Stimulated activated CD4-positive, alpha-beta T cell treated with anti-CD3 and anti-CD28 coated beads, Interleukin-4, amount 100 ng/mL, for 48 hours (primary cell): ENCODE results near the gene KLK5.
"Not testable (repeated sequence)": the region's sequence is repeated elsewhere in the genome, so short reads cannot be mapped to it uniquely, and the experiment has no call there.

ENCODE experiments used
- DNase-seq, 2 donors: peaks; one replicate each; pipeline ENCODE4 v3.0.0-alpha.2; 2020; ENCODE audit warnings: low read depth in 2 of 2

KLK5 gene

GRCh38 chr19:50921426-50922316 lies 31.2 kb downstream of the KLK5 start:
- DNase-seq: no peak

DNA sequence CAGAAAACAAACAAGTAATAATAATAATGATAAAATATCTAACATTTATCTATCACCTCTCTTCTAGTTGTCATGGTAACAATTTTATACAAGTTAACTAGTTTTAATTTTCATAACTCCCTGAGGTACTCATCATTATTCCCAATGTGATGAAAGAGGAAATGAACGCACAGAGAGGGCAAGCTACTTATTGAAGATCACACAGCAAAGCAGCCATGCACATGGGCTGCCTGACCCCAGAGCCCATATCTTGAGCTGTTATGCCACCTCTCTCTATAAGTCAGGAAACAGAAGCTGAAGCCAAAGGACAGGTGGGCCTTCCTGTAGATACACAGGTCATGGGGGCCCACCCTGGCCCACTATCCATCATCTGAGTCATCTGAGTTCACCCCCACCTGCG lies 36.8 kb downstream of the KLK5 start:
- DNase-seq: no peak

- peak; percentile 11 to 29 for DNase-seq
Observed at GRCh38 chr19:50912727-50913716, 39.8 kb downstream of the KLK5 start.

DNA sequence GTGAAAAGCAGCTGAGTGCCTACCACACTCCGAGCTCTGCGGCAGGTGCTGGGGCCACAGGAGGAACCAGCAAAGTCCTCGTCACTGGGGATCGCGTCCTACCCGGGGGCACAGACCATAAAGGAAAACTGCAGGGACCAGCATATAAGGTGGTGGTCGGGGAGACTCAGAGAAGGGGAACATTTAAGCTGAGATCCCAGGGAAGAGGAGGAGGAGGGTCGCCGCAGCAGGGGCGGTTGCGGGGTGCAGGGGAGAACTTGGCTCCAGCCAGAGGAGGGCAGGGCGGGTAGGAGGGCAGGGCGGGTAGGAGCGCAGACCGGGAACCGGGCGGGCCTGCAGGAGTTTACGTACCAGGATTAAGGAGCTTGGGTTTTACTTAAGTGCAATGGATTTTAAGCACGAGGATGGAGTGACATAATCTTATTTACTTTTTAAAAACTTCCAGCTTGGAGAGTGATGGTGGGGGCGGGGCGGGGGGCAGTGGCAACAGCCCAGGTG lies 40.7 kb downstream of the KLK5 start:
- no peak for DNase-seq

DNA sequence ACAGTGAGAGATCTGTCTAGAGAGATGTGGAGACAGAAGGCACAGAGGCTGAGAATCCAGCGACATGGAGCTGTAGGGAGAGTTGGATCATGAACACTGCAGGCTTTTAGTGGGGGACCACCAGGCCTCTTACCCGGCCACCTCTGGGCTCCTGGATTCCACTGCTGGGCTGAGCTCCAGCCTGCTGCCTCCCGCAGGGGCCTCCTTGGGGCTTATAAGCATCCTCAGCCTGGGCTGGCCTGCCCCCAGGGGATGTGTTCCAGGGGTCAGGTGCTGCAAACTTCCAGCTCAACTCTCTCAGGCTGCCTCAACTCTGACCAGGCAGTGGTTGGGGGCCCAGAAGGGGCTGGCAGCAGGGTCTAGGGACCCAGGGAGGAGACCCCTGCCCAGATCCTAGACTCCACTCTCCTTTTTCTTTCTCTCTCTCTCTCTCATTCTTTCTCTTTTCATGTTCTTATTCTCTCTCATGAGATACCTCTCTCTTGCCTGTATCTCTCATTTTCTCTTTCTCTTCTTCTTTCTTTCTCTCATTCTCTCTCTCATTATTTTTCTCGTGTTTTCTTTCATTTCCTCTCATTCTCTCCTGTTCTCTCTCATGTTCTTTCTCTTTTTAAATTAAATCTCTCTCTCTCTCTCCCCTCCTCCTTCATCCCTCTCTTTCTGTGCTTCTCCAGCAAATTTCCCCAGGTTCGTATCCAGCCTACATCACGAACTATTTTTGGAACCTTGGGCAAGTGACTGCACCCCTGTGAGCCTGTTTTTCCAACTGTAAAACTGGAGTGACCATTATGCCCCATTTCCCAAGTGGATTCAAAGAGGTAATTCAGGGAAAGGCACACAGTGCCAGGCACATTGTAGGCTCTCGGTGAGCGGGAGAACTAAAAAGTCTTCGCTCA lies 41.4 kb downstream of the KLK5 start, which contains the start of gene KLK4:
Gene KLK4 (minus strand): TSS at position 190 of the 896 bp plus-strand sequence. CDS start 657 bp downstream, outside the sequence.
- DNase-seq: no peak

- DNase-seq: no peak
Observed at GRCh38 chr19:50910722-50911121, 42.1 kb downstream of the KLK5 start.

DNA sequence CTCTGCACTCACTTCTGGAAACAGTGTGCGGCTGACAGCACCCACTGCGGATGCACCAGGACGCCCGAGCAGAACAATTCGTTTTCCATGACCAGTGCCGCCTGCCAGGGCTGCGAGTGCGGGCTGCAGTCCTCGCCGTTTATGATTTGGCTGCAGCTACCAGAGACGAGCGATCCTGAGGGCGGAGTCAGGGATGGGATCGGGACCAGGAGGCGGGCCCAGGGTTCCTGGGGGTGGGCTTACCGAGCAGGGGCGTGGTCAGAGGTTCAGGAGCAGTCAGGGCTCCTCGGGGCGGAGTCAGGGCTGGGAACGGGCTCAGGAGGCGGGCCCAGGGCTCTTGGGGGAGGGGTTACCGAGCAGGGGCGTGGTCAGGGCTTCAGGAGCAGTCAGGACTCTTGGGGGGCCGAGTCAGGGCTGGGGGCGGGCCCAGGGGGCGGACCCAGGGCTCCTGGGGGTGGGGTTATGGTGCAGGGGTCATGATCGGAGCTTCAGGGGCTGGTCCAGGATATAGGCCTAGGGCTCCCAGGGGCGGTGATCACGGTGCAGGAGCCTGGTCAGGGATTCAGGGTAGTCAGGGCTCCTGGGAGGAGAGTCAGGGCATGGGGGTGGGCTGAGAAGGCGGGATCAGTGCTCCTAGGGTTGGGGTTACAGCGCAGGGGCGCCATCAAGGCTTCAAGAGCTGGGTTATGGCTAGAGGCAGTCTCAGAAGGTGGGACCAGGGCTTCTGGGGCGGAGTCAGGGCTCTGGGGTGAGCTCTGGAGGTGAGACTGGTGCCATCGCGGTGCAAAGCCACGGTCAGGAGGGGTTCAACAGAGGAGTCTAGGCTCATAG lies 43.4 kb downstream of the KLK5 start:
- DNase-seq: peak; percentile 36 to 47

DNA sequence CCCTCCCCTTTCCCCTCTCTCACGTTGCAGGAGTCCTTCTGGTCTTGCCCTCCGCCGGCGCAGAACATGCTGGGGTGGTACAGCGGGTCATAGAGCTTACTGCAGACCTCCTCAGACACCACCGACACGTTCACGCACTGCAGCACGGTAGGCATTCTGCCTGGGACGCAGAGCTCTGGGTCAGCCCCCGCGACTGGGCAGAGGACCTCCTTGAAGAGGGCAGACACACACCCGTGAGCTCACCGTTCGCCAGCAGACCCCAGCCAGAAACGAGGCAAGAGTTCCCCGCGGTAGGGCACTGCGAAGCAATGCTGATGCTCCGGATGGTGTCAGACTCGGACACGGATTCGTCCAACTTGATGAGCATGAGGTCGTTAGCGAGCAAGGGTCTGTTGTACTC lies 44.5 kb downstream of the KLK5 start:
- no peak for DNase-seq

DNA sequence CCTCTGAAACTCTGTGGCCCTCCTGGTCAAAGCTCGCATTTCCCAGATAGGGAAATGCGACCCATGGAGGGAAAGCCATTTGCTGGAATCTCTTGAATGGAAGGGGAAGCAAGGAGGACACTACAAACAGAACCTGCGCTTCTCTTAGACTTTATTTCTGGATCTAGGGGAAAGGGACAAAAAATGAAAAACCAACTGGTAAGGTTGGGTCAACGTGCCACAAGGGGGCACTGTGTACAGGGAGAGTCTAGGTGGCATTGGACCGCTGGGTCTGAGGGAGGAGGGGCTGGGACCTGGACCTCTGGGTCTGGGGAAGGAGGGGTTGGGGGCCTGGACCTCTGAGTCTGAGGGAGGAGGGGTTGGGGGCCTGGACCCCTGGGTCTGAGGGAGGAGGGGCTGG lies 46.6 kb downstream of the KLK5 start:
- peak; percentile 25 to 45 for DNase-seq

DNA sequence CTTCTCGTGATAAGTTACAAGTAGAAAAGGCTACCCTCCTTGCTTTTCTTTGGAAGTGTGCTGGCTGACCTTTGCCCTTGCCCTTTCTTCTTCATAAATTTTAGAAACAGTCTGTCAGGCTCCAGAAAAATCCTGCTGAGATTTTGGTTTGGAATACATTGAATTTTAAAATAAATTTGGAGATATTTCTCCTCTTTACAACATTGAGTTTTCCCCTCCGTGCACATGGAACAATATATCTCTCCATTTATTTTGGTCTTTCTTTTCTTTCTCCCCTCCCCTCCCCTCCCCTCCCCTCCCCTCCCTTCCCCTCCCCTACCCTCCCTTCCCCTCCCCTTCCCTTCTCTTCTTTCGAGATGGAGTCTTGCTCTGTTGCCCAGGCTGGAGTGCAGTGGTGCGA lies 50.2 kb downstream of the KLK5 start:
- no peak for DNase-seq

DNA sequence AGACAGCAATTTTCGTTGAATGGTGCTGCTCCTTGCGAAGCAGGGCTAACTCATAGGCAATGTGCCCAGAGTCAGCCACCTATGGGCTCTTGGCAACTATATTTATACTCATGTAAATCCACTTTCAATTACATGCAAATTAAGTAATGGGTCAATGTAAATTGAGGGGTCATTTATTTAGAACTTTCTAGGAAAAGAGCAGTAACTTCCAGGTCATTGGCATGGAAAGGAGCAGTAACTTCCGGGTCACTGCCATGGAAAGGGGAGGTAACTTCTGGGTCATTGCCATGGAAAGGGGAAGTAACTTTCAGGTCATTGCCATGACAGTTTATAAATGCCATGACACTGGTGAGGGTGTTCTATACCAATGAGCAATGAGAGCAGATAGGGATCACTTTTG lies 53.3 kb downstream of the KLK5 start:
- DNase-seq: no peak

DNA sequence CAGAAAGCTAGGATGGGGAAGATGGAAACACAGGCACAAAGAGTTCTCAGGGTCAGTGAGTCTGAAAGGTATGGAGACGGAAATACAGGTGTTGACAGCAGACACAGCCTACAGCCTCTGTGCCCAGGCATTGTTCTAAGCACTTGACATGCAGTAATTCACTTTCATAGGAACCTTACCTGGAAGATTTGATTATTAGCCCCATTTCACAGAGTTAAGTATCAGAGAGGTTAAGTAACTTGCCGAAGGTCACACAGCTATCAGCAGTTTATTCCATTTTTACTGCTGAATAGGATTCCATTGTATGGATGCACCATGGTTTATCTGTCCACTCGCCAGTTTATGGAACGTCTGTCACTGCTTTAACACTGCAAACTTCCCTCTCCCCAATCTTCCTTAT lies 54.8 kb downstream of the KLK5 start:
- no peak for DNase-seq

- no peak for DNase-seq
Observed at GRCh38 chr19:50897612-50898011, 55.2 kb downstream of the KLK5 start.

GRCh38 chr19:50897191-50897607 lies 55.6 kb downstream of the KLK5 start:
- DNase-seq: no peak

GRCh38 chr19:50896591-50897190 lies 56.1 kb downstream of the KLK5 start:
- DNase-seq: no peak

GRCh38 chr19:50896089-50896590 lies 56.7 kb downstream of the KLK5 start:
- DNase-seq: not testable (repeated sequence)

DNA sequence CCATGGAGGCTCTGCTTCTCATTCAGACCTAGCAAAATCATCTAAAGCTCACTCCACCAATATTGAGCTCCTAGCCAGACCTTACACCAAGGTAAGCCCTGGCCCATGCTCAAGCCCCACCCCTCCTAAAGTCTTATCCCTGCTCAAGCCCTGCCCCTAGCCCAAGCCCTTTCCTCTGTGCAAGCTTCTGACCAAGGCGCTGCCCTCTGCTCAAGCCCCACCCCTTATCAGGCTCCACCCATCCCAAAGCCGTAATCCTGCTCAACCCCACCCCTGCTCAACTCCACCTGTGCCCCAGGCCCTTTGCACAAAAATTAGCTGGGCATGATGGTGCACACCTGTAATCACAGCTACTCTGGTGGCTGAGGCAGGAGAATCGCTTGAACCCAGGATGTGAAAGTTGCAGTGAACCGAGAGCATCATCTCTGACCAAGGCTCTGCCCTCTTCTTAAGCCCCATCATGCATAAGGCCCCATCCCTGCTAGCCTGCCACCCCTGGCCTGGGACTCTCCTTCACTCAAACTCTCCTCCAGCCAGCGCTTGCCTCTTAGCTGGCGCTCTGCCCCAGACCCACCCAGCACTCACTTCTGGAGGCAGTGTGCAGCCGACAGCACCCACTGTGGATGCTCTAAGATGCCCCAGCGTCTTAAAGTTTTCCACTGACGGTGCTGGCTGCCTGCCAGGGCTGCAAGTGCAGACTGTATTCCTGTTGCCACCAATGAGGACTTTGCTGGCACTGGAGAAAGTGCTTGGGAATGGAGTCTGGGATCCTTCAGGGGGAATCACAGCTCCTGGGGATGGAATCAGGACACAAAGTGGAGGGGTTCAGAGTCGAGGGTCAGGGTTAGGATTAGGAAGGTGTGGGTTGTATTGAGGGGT lies 58.1 kb downstream of the KLK5 start:
- no peak for DNase-seq
